Neural cell (in vitro differentiated cells): ENCODE results near the gene MED1. TPM values are rescaled to one million over a fixed set of nuclear protein-coding genes. Genes with fewer than 3 reads are reported as not detected.
"Not testable (repeated sequence)": the region's sequence is repeated elsewhere in the genome, so short reads cannot be mapped to it uniquely, and the experiment has no call there.

ENCODE experiments used
- H2AFZ ChIP-seq: fragments of 200-600, 300-800 bp; sonication (generic), shearing (Covaris generic); 2 replicates; pipeline ENCODE4 v1.6.0; 2014; ENCODE audit warnings: low read depth, mild to moderate bottlenecking, antibody characterized with exemption, low read length, moderate library complexity
- H3F3A ChIP-seq: fragments of 200-600 bp; shearing (Covaris generic); 2 replicates; pipeline ENCODE4 v1.6.1; 2016; ENCODE audit warnings: mild to moderate bottlenecking, moderate library complexity, mixed read lengths, antibody characterized with exemption, low read length; ENCODE audit not compliant: insufficient read depth, poor library complexity, severe bottlenecking
- H3K27ac ChIP-seq: fragments of 200-600, 300-800 bp; sonication (generic), shearing (Covaris generic); 2 replicates; pipeline ENCODE4 v1.5.1; 2014; ENCODE audit warnings: mild to moderate bottlenecking, low read length, moderate library complexity
- H3K27me3 ChIP-seq: fragments of 300-800, 200-600 bp; sonication (generic), shearing (Covaris generic); 2 replicates; pipeline ENCODE4 v1.6.0; 2014; ENCODE audit warnings: mild to moderate bottlenecking, low read depth, low read length, moderate library complexity; ENCODE audit not compliant: insufficient read depth
- H3K36me3 ChIP-seq: fragments of 300-800, 200-600 bp; sonication (generic), shearing (Covaris generic); 2 replicates; pipeline ENCODE4 v1.5.1; 2014; ENCODE audit warnings: mild to moderate bottlenecking, antibody characterized with exemption, low read length, moderate library complexity; ENCODE audit not compliant: insufficient read depth
- H3K4me2 ChIP-seq: fragments of 300-800, 200-600 bp; sonication (generic), shearing (Covaris generic); 2 replicates; pipeline ENCODE4 v1.6.0; 2014; ENCODE audit warnings: mild to moderate bottlenecking, low read length
- H3K4me3 ChIP-seq: fragments of 300-800, 200-600 bp; sonication (generic), shearing (Covaris generic); 2 replicates; pipeline ENCODE4 v1.5.1; 2014; ENCODE audit warnings: mild to moderate bottlenecking, low read length, moderate library complexity
- H3K79me2 ChIP-seq: fragments of 200-600 bp; shearing (Covaris generic); replicated peaks from 2 replicates; pipeline ENCODE4 v1.6.0; 2014; ENCODE audit warnings: mild to moderate bottlenecking, low read length, moderate library complexity; ENCODE audit not compliant: insufficient read depth
- H3K9ac ChIP-seq: fragments of 300-800, 200-600 bp; sonication (generic), shearing (Covaris generic); 2 replicates; pipeline ENCODE4 v1.6.1; 2016; ENCODE audit warnings: mild to moderate bottlenecking, low read length, mixed read lengths
- H3K9me2 ChIP-seq: fragments of 200-600 bp; shearing (Covaris generic); 2 replicates; pipeline ENCODE4 v1.6.1; 2016; ENCODE audit warnings: mild to moderate bottlenecking, low read length, mixed read lengths; ENCODE audit not compliant: insufficient read depth
- H3K9me3 ChIP-seq: fragments of 200-600, 300-800 bp; sonication (generic), shearing (Covaris generic); 2 replicates; pipeline ENCODE4 v1.6.1; 2016; ENCODE audit warnings: mild to moderate bottlenecking, mixed run types, low read length, moderate library complexity, mixed read lengths
- H4K20me1 ChIP-seq: fragments of 200-600 bp; shearing (Covaris generic); 2 replicates; pipeline ENCODE4 v1.6.1; 2016; ENCODE audit warnings: mild to moderate bottlenecking, mixed run types; ENCODE audit not compliant: insufficient read depth
- EP300 ChIP-seq: fragments of 450-650 bp; conservative IDR thresholded peaks from 2 replicates; pipeline ENCODE4 v1.6.1; 2014; ENCODE audit warnings: antibody characterized with exemption, mild to moderate bottlenecking, moderate library complexity; ENCODE audit not compliant: poor library complexity, severe bottlenecking
- MXI1 ChIP-seq: fragments of 450-650 bp; conservative IDR thresholded peaks from 2 replicates; pipeline ENCODE4 v1.6.1; 2014; ENCODE audit warnings: antibody characterized with exemption, mild to moderate bottlenecking; ENCODE audit not compliant: poor library complexity, severe bottlenecking
- POLR2AphosphoS5 ChIP-seq: IDR thresholded peaks from 2 replicates; pipeline ENCODE4 v1.6.1; 2012
- RAD21 ChIP-seq: fragments of 450-650 bp; conservative IDR thresholded peaks from 2 replicates; pipeline ENCODE4 v1.6.1; 2014; ENCODE audit warnings: antibody characterized with exemption, mild to moderate bottlenecking, moderate library complexity
- SMC3 ChIP-seq: fragments of 450-650 bp; conservative IDR thresholded peaks from 2 replicates; pipeline ENCODE4 v1.6.1; 2014; ENCODE audit warnings: antibody characterized with exemption, mild to moderate bottlenecking, moderate library complexity; ENCODE audit not compliant: poor library complexity
- TAF1 ChIP-seq: IDR thresholded peaks from 2 replicates; pipeline ENCODE4 v1.6.1; 2012; ENCODE audit warnings: low read depth
- polyA plus RNA-seq: library from polyadenylated mRNA; depleted of rRNA; stranded (reverse); fragments of >200 nt; gene quantifications from 2 replicates; pipeline ENCODE4 v1.2.3, GENCODE V29; 2014
- TF ChIP-seq, protein P1 (sequence below): IDR thresholded peaks from 2 replicates; pipeline ENCODE4 v1.6.1; 2012; ENCODE audit warnings: borderline replicate concordance

Gene MED1
- polyA plus RNA-seq, 1 donor from 2014 or later, result 18.7 TPM

DNA sequence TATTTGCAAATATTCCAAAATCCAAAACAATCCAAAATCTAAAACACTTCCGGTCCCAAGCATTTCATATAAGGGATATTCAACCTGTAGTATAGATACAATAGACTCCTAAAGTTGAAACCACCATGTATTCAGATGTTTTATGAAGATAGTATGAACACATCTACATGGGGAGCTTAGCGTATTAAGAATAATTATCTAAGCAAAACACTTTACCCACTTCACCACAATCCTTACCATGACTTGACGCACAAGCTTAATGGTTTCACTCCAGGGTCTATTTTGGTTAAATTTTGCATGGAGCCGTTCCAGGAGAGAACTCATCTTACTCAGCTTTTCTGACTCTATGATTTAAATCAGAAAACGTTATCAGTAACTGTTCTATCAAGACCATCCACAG lies 3.5 kb downstream of the MED1 start:
- Histone ChIP-seq H3K4me2 (no peak overlapping the region), H3K79me2 (peaks cover 23% of the 10 kb centered on the region), H3F3A (no peaks in the 10 kb centered on the region), H3K27me3 (no peaks in the 10 kb centered on the region), H3K9ac (no peak overlapping the region), H3K36me3 (no peaks in the 10 kb centered on the region), H4K20me1 (no peaks in the 10 kb centered on the region), H3K4me3 (no peak overlapping the region), H3K9me2 (no peaks in the 10 kb centered on the region), H3K9me3 (no peaks in the 10 kb centered on the region), H2AFZ (no peak overlapping the region), H3K27ac (no peak overlapping the region)
- TF ChIP-seq, protein P1, sequence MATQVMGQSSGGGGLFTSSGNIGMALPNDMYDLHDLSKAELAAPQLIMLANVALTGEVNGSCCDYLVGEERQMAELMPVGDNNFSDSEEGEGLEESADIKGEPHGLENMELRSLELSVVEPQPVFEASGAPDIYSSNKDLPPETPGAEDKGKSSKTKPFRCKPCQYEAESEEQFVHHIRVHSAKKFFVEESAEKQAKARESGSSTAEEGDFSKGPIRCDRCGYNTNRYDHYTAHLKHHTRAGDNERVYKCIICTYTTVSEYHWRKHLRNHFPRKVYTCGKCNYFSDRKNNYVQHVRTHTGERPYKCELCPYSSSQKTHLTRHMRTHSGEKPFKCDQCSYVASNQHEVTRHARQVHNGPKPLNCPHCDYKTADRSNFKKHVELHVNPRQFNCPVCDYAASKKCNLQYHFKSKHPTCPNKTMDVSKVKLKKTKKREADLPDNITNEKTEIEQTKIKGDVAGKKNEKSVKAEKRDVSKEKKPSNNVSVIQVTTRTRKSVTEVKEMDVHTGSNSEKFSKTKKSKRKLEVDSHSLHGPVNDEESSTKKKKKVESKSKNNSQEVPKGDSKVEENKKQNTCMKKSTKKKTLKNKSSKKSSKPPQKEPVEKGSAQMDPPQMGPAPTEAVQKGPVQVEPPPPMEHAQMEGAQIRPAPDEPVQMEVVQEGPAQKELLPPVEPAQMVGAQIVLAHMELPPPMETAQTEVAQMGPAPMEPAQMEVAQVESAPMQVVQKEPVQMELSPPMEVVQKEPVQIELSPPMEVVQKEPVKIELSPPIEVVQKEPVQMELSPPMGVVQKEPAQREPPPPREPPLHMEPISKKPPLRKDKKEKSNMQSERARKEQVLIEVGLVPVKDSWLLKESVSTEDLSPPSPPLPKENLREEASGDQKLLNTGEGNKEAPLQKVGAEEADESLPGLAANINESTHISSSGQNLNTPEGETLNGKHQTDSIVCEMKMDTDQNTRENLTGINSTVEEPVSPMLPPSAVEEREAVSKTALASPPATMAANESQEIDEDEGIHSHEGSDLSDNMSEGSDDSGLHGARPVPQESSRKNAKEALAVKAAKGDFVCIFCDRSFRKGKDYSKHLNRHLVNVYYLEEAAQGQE, result no peak

DNA sequence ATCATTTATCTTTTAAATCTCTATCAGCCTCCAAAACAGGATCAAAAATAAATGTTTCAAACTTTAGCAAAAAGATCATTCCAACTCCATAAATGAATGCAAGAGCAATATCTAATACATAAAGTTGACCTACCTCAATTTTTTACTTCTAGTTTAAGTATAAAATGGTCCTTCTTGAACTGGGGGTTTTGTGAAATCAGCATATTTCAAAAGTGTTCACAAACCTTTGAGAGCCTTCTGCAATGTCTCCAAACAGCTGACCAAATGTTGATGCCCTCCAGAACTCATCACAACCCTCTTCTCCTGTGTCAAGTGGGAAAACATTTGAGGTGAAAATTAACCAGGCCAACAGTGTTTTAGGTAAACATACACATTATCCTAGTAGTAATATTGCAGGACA lies 7.7 kb downstream of the MED1 start:
- Histone ChIP-seq H3K9me2 (no peaks in the 10 kb centered on the region), H3K27me3 (no peaks in the 10 kb centered on the region), H3K27ac (no peak overlapping the region), H4K20me1 (no peaks in the 10 kb centered on the region), H3K4me2 (no peak overlapping the region), H3K36me3 (no peaks in the 10 kb centered on the region), H3F3A (no peaks in the 10 kb centered on the region), H3K9ac (no peak overlapping the region), H3K4me3 (no peak overlapping the region), H3K9me3 (no peaks in the 10 kb centered on the region), H2AFZ (no peak overlapping the region), H3K79me2 (no peaks in the 10 kb centered on the region)
- TF ChIP-seq EP300 (no peak), SMC3 (no peak), RAD21 (no peak), MXI1 (no peak), POLR2AphosphoS5 (no peak), TAF1 (no peak)
- TF ChIP-seq, protein P1, result no peak

DNA sequence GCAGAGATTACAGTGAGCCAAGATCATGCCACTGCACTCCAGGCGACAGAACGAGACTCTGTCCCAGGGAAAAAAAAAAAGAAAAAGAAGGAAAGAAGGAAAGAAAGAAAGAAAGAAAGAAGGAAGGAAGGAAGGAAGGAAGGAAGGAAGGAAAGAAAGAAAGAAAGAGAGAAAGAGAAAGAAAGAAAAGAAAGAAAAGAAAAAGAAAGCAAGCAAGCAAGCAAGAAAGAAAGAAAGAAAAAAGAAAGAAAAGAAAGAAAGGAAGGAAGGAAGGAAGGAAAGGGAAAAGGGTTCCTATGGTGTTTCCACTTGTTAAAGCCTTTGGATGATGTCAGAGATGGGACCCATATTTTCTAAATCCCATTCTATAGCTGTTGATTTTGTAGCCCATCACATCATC lies 11.2 kb downstream of the MED1 start:
- H4K20me1 ChIP-seq, H3K9ac ChIP-seq, H3K27me3 ChIP-seq, H3K27ac ChIP-seq, H3K9me2 ChIP-seq, H3K36me3 ChIP-seq, H2AFZ ChIP-seq, H3K4me3 ChIP-seq, H3K79me2 ChIP-seq, H3K4me2 ChIP-seq, H3K9me3 ChIP-seq, H3F3A ChIP-seq: not testable (repeated sequence)
